Transverse colon (tissue), 4 donors: ENCODE measurements around the gene FAM229B. TPM values are rescaled to one million over a fixed set of nuclear protein-coding genes. Genes with fewer than 3 reads are reported as not detected.

Experiments used
- DNase-seq: peaks from one replicate; pipeline ENCODE4 v3.0.0-alpha.2; 2019
- H3K27ac ChIP-seq, 4 donors: fragments of 200-600 bp; sonication (generic); 2 replicates each; pipeline ENCODE4 v1.5.1; 2016 to 2018; ENCODE audit warnings: inconsistent platforms in 4 of 4
- H3K27me3 ChIP-seq: fragments of 200-600 bp; sonication (generic); 2 replicates; pipeline ENCODE4 v1.5.1; 2017; ENCODE audit warnings: inconsistent platforms
- H3K36me3 ChIP-seq, 4 donors: fragments of 200-600 bp; sonication (generic); 2 replicates each; pipeline ENCODE4 v1.5.1; 2017 to 2019; ENCODE audit warnings: inconsistent platforms in 4 of 4
- H3K4me1 ChIP-seq, 4 donors: fragments of 200-600 bp; sonication (generic); 2 replicates each; pipeline ENCODE4 v1.5.1; 2017 to 2020; ENCODE audit warnings: inconsistent platforms in 4 of 4
- H3K4me3 ChIP-seq, 4 donors: fragments of 200-600 bp; sonication (generic); 1 replicate in 1 of 4; 2 replicates in 3 of 4; pipeline versions ENCODE4 v1.5.1 to v1.6.1; 2017 to 2019; ENCODE audit warnings: inconsistent platforms in 4 of 4
- H3K9me3 ChIP-seq, 2 donors: fragments of 200-600 bp; sonication (generic); 2 replicates each; pipeline ENCODE4 v1.5.1; 2017 to 2019; ENCODE audit warnings: inconsistent platforms in 2 of 2
- EP300 ChIP-seq: sonication (generic); formaldehyde crosslinking; IDR thresholded peaks from one replicate; pipeline ENCODE4 v1.6.1; 2017; ENCODE audit warnings: antibody characterized with exemption, low read depth
- POLR2A ChIP-seq: fragments of 450-650 bp; IDR thresholded peaks from one replicate; pipeline ENCODE4 v1.6.1; 2016; ENCODE audit warnings: antibody characterized with exemption, mild to moderate bottlenecking, moderate library complexity
- POLR2AphosphoS5 ChIP-seq, 3 donors: sonication (generic); formaldehyde crosslinking; IDR thresholded peaks; one replicate each; pipeline ENCODE4 v1.6.1; 2016; ENCODE audit warnings: antibody characterized with exemption in 3 of 3
- WGBS, 2 donors: methylation state at CpG; one replicate each; pipeline ENCODE4 v1.1.5; 2018; ENCODE audit warnings: low coverage in 1 of 2; 5-methylcytosine and 5-hydroxymethylcytosine counted together
- in situ Hi-C, 4 donors: fragments of 200-750 bp; cut with MboI; loops; one replicate each; pipeline versions ENCODE4 v1.15.0 to v1.15.1; 2017; ENCODE audit warnings: low sequenced_read_pairs in 3 of 4, low pct_ligation_motif_present in 1 of 4, low pct_unique_long_range_greater_than_20kb in 1 of 4
- intact Hi-C: fragments of 100-400 bp; cut with DNase I; formaldehyde crosslinking; loops from one replicate; pipeline ENCODE4 v1.15.1; 2023; ENCODE audit warnings: low total_unique reads
- total RNA-seq, 4 donors: library from RNA; depleted of rRNA; stranded (reverse); fragments of >200 nt; gene quantifications; one replicate each; pipeline ENCODE4 v1.1.0, GENCODE V29; 2016
- TF ChIP-seq, protein P1 (sequence below), 5 experiments: fragments of 200-600 bp in 3 of 5; fragments of 450-650 bp in 2 of 5; sonication (generic) in 3 of 5; IDR thresholded peaks; 1 replicate in 2 of 5; 2 replicates in 3 of 5; pipeline ENCODE4 v1.5.1; 2016 to 2017; ENCODE audit warnings: antibody characterized with exemption in 5 of 5, inconsistent platforms in 3 of 5, mild to moderate bottlenecking in 2 of 5, moderate library complexity in 1 of 5

FAM229B gene
- total RNA-seq, 4 donors from 2014 or later, result 2.2 to 81.4 (median 8.7) TPM; not detected in 1

DNA sequence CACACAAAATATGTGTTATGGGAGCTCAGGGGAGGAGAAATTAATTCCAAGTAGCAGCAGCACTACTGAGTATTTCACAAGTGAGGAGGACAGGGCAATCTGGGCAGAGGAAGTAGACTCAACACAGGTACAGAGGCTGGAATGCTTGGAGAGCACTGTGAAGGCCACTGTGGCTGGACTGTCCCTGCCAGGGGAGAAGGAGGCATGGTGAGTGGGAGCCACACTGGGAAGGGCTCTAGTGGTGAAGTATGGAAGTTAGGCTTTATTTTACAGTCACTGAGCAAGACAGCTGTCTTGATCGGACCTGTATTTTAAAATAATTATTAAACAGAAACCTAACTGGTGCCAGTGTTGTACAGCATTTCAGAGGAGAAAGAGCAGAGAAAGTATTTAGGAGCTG is 28.8 kb downstream of the FAM229B start:
- no peaks in the 10 kb centered on the region for H3K4me1 ChIP-seq
- peaks cover 0 to 8% (median 0%) of the 10 kb centered on the region in 4 donors for H3K36me3 ChIP-seq
- H3K27ac ChIP-seq, result no peak overlapping the region
- no peak for TF ChIP-seq EP300
- TF ChIP-seq, protein P1, sequence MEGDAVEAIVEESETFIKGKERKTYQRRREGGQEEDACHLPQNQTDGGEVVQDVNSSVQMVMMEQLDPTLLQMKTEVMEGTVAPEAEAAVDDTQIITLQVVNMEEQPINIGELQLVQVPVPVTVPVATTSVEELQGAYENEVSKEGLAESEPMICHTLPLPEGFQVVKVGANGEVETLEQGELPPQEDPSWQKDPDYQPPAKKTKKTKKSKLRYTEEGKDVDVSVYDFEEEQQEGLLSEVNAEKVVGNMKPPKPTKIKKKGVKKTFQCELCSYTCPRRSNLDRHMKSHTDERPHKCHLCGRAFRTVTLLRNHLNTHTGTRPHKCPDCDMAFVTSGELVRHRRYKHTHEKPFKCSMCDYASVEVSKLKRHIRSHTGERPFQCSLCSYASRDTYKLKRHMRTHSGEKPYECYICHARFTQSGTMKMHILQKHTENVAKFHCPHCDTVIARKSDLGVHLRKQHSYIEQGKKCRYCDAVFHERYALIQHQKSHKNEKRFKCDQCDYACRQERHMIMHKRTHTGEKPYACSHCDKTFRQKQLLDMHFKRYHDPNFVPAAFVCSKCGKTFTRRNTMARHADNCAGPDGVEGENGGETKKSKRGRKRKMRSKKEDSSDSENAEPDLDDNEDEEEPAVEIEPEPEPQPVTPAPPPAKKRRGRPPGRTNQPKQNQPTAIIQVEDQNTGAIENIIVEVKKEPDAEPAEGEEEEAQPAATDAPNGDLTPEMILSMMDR (IDR thresholded peaks at IDR 0.05), result no peak
- TF ChIP-seq POLR2A, result no peak
- TF ChIP-seq POLR2AphosphoS5 (IDR thresholded peaks at IDR 0.05), result no peak
- no peaks in the 10 kb centered on the region for H3K9me3 ChIP-seq
- no peak for DNase-seq
- intact Hi-C loops, result no loop called here
- 71 to 91% methylated on average over 1 of the region's 1 CpG for WGBS, 2 donors
- H3K4me3 ChIP-seq, result no peak overlapping the region
- in situ Hi-C loops, result no loop called here
- no peaks in the 10 kb centered on the region for H3K27me3 ChIP-seq

GRCh38 chr6:112117554-112117953 is 30.2 kb downstream of the FAM229B start:
- Histone ChIP-seq H3K4me1 (no peaks in the 10 kb centered on the region), H3K4me3 (no peak overlapping the region), H3K27me3 (no peaks in the 10 kb centered on the region), H3K9me3 (no peaks in the 10 kb centered on the region), H3K36me3 (peaks cover 0 to 8% (median 0%) of the 10 kb centered on the region in 4 donors), H3K27ac (no peak overlapping the region)
- intact Hi-C loops, result no loop called here
- TF ChIP-seq POLR2A, result no peak
- TF ChIP-seq, protein P1 (IDR thresholded peaks at IDR 0.05), result no peak
- no peak for TF ChIP-seq POLR2AphosphoS5 (IDR thresholded peaks at IDR 0.05)
- DNase-seq, result no peak
- in situ Hi-C loops, result no loop called here
- WGBS, 2 donors, result 71% methylated on average over 1 of the region's 1 CpG; no CpG with 5 or more reads in 1 of the 2 donors

DNA sequence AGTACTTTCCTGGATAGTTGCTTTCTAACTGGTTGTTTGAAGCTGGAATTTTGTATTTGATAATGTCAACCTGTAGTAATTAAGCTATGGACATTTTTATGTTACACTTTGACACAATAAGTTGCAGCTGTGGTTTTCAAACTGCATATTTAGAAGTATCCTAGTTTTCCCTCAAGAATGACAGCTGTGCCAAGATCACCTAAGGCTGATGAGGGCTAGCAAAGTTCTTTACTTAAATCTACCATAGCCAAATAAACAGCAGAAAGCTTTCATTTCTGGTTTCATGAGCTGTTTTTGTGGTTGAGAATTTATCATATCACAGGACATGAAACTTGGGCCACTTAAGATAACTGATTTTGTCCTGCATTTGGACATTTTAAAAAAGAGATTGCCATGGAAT is 30.6 kb downstream of the FAM229B start:
- H3K9me3 ChIP-seq, result no peaks in the 10 kb centered on the region
- peaks cover 0 to under 1% (median 0%) of the 10 kb centered on the region in 4 donors for H3K4me1 ChIP-seq
- no peak for DNase-seq
- in situ Hi-C loops (no loop called here), intact Hi-C loops (no loop called here)
- no peak overlapping the region for H3K4me3 ChIP-seq
- no peak for TF ChIP-seq EP300
- no peak for TF ChIP-seq POLR2A
- TF ChIP-seq POLR2AphosphoS5 (IDR thresholded peaks at IDR 0.05), result no peak
- TF ChIP-seq, protein P1 (IDR thresholded peaks at IDR 0.05), result no peak
- no peak overlapping the region for H3K27ac ChIP-seq
- H3K36me3 ChIP-seq, result peaks cover 0 to 8% (median 0%) of the 10 kb centered on the region in 4 donors
- H3K27me3 ChIP-seq, result no peaks in the 10 kb centered on the region

DNA sequence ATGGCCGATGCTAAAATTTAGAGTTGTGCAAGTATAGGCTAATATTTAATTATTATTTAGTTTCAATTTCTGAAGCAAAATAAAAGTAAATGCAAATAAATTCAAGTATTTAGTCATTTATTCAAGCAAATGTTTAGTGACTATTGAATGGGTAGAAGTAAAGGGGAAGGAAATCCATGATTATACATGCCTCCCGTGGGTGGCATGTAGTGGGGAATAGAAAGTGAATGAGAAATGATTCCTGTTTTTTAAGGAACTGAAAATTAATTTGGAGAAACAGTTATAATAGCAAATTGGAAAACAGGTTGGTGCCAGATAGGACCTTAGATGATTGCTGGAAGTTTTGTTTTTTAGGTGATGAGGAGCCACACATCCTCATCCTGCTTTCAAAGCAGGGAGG is 35.4 kb downstream of the FAM229B start:
- DNase-seq, result no peak
- Histone ChIP-seq H3K9me3 (no peaks in the 10 kb centered on the region), H3K27ac (no peak overlapping the region), H3K4me3 (no peak overlapping the region), H3K4me1 (peaks cover 0 to 3% (median 0%) of the 10 kb centered on the region in 4 donors), H3K36me3 (peaks cover 0 to 8% (median 3%) of the 10 kb centered on the region in 4 donors), H3K27me3 (no peaks in the 10 kb centered on the region)
- intact Hi-C loops, result no loop called here
- in situ Hi-C loops, result no loop called here
- TF ChIP-seq, protein P1 (IDR thresholded peaks at IDR 0.05), result no peak
- WGBS, 2 donors, result 68 to 91% methylated on average over 2 of the region's 2 CpGs
